ENCODE data around the gene COBL.

Gene COBL

GRCh38 chr7:51078653-51079052, 238.0 kb downstream of the COBL start:
- no peak for TF ChIP-seq CTCF (IDR thresholded peaks at IDR 0.05; ENCODE audit: borderline replicate concordance, insufficient read depth, low read depth, low read length)
- no peak overlapping the region for H3K4me3 ChIP-seq (ENCODE audit: low read depth, low read length)

GRCh38 chr7:51077987-51078370, 238.6 kb downstream of the COBL start:
- no peak for TF ChIP-seq CTCF (IDR thresholded peaks at IDR 0.05; ENCODE audit: borderline replicate concordance, insufficient read depth, low read depth, low read length)

GRCh38 chr7:51077316-51077986, 239.2 kb downstream of the COBL start:
- no peak for TF ChIP-seq CTCF (IDR thresholded peaks at IDR 0.05; ENCODE audit: borderline replicate concordance, insufficient read depth, low read depth, low read length)
- H3K4me3 ChIP-seq (ENCODE audit: low read depth, low read length): no peak overlapping the region

More at GRCh38 chr7:51077987-51078370, 238.6 kb downstream of the COBL start:
- H3K4me3 ChIP-seq (ENCODE audit: low read depth, low read length): no peak overlapping the region

- no peak overlapping the region for H3K4me3 ChIP-seq (ENCODE audit: low read depth, low read length)
- no peak for TF ChIP-seq CTCF (IDR thresholded peaks at IDR 0.05; ENCODE audit: borderline replicate concordance, insufficient read depth, low read depth, low read length)
Observed at GRCh38 chr7:51075681-51076580, 240.7 kb downstream of the COBL start.

GRCh38 chr7:51073171-51073570, 243.4 kb downstream of the COBL start:
- TF ChIP-seq CTCF (IDR thresholded peaks at IDR 0.05; ENCODE audit: borderline replicate concordance, insufficient read depth, low read depth, low read length): no peak
- no peak overlapping the region for H3K4me3 ChIP-seq (ENCODE audit: low read depth, low read length)

GRCh38 chr7:51072281-51072680, 244.3 kb downstream of the COBL start:
- no peak for TF ChIP-seq CTCF (IDR thresholded peaks at IDR 0.05; ENCODE audit: borderline replicate concordance, insufficient read depth, low read depth, low read length)

More at GRCh38 chr7:51072281-51072680, 244.3 kb downstream of the COBL start:
- H3K4me3 ChIP-seq (ENCODE audit: low read depth, low read length): no peak overlapping the region
